HG03159 (cell line): Measurements from ENCODE around the gene ACAP1.

Source experiments
- ATAC-seq: cut with Tn5 transposase; IDR thresholded peaks from one replicate; pipeline ENCODE4 v1.9.1; 2021; ENCODE audit warnings: mild to moderate bottlenecking, moderate library complexity; ENCODE audit not compliant: unreplicated experiment

Gene ACAP1

DNA sequence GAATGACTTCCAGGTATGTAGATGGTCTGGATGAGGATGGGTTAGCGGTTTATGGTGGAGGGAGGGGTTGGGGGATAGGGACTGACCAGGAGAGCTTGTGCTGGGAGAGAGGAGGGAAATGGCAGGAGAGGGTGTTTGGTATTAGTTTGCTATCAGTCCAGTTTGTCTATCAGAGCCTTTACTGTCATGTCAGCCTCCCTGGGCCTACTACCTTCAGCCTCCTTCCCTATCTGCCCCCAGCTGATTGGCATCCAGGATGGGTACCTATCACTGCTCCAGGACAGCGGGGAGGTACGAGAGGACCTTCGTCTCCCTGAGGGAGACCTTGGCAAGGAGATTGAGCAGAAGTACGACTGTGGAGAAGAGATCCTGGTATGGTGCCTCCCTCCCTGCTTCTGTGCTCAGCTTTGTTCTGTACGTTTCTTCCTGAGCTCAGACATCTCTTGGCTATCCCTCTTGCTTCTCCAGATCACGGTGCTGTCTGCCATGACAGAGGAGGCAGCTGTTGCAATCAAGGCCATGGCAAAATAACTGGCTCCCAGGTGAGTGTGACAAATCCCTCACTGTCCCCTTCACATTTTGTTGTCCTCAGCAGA, 25.1 kb upstream of the ACAP1 start:
- ATAC-seq, result no peak

DNA sequence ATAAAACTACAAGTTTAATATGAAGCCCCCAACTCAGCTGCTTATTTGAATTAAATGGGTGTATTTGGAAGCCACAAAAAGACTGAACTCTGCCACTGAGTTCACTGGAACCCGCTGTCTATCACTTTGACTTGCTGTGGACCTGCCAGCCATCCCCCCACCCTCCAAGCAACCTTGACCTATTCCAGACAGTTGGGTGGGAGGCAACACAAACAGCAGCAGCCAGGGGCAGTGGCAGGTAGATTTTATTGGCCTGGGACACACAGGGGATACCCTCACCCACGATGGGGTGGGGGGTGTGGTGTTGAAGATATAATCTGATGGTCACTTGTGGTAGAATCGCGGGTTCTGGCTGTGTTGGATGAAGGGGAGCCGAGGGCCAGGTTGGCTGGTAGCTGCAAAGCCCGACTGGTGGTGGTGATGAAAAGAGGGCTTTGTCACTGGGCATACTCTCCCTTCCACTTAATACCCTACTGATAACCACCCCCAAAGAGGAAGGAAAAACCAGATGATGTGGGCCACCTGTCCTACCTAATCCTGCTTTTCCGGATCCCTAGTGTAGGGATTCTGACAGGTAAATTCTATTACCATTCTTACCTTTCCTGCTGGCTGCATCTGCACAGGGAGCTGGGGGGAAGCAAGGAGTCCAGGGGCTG, 23.8 kb upstream of the ACAP1 start:
- ATAC-seq, result no peak

DNA sequence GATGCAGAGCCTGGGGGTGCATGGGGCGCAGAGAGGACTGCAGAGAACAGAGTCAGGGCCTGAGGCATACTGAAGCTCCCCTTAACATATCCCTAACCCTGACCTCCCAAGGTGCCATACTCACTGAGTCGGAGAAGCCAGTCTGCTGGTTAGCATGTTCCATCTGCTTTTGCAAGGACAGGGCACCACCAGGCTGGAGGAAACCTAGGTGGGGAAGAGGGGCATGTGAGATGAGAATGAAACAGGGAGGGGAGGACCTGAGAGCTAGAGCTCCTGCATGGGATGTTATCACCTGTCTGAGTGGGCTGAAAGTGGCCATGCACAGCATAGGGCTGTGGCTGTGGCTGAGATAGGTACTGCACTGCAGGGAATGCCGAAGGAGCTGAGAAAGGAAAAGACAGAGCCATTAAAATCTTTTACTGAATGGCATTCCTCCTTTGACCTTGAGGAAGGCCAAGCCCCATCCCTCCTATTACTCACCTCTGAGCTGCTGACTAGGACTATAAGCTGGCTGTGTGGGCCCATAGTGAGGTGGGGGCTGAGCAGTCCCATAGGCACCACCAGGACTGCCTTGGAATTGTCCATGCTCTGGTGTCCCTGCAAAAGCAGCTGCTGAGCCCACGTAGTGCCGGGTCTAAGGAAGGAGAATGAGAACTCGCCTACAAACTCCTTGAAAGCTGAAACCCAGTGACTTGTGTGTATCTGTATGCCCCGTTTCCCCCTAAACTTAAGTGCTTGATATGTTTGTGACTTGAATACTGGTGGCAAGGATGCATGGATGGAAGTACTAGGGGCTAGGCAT, 23.0 kb upstream of the ACAP1 start:
- no peak for ATAC-seq

DNA sequence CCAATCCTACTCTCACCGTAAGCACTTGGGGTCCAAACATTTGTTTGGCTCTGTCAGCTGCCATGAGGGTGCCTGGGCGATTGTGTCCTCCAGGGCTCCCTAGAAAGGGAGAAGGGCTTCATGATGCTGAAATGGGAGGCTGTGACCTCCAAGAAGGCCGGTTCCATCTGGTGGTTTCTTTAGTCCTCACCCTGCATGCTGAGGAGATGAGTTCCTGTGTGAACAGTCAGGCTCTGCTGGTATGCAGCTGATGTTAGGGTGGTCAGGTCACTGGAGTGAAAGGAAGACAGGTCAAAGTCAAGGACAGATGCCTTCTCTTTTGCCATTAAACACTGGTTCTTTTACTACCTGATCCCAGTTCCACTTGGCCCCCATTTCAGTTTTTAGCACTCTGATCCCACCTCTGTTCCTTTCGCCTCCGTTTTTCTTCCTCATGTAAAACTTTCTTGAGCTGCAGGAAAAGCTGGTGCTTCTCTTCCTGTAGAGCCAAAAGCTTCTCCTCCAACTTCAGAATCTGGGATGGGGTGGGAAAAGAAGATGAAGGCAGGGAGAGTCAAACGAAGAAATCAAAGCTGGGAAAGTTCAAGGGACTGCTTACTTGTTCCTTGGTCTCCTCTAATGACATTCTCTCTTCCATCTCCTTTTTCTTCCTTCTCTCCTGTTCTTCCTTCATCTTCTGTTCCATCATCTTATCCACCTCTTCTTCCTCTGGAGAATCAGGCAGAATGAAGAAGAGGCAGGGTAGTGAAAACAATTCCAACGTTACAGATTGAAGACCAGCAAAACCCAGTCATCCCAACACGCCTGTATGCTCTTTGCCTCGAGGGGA, 22.2 kb upstream of the ACAP1 start:
- ATAC-seq, result no peak

DNA sequence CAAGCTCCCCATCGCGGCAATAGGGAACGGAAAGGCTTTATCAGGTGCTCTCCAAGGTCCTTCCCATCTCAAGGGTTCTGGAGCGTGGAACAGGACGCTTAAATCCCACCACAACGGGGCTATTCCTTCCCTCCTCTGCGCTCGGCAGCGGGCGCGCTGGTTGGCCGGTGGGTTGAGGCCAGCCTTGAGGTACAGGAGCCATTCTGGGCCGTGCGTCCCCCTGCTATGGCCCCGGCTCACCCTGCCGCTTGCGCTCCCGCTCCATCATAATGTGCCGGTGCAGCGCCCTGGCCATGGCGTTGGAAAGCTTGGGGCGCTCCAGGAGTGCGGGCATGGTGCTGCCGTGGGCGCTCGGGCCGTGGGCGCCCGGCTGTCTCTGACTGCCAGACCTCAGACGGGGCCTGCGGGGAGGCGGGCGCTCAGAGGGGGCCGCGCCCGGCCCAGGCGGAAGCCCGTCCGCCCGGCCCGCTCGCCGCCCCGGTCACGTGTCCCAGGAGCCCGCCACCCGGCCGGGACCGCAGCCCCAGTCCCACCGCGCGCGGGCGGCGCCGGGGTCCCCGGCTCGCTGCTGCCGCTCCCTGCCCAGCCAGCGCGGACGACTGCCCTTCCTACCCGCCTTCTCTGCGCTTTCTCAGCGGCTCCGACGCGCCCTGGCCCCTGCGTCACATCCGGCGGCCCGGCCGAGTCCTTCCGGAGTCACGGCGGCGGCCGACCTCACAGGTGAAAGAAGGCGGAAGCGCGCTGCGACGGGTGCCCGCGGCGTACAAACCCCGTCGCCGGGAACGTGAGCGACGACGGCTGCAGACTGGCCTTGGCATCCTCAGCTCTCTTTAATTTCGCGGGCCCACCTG, 21.4 kb upstream of the ACAP1 start, which contains the start of gene GPS2:
GPS2 (minus strand) TSS at position 642 of the 851 bp plus-strand sequence; CDS start at position 334, 308 bp downstream.
- peak; percentile 58 for ATAC-seq

DNA sequence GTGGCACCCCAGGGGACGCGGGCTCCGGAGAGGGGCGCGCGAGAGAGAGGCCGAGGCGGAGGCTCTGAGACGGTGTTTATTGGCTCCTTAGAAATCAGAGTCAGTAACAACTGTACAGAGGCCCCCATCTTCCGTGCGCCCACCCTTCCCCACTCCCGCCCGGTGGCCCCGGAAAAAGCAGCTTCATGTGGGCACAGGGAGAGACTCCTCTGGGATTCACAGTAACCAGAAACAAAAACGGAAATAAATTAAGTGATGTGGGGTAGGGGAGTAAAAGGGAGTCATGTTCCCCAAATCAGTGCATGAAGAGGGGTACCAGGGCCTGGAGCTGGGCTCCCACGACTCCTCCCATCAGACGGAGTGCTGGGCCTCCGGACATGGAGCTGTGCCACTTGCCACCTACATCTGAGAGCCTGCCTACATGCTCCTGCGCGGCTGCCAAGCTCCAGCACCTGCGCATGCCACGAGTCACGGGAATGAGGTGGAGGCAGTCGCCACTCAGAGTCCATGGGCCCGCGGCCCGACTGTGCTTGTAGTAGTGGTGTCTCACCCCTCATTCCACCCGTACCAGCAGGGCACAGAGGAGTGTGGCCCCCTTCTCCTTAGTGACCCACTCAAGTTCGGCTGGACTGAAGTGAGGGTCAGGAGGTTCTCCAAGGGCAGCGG, 20.6 kb upstream of the ACAP1 start:
- no peak for ATAC-seq

DNA sequence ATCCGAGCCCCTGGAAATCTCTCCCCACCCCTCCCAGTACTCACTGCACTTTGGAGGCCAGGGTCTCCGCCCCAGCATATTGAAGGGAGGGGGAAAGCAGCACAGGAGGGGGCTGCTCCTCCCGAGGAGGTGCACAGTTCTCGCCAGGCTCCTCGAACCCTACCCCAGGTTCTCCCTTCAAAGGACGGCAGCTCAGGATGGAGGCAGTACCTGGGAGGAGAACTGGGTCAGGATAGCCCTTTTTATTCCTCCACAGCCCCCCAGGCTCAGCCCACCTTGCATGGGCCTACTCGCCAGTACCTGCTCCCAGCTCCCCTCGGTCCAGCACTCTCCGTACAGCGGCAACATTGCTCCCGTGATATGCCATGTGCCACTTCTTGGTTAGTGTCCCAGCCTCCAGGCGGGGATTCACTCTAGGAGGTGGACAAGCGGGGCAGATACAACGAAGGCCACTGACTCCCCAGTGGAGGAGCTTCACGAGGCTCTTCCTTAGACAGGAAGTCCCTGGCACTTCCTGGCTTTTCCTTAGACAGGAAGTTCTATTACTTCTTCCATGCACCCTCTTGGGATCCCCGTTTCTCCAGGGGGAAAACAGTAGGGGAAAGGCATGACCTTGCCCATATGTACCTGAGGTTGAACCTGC, 19.0 kb upstream of the ACAP1 start:
- no peak for ATAC-seq

DNA sequence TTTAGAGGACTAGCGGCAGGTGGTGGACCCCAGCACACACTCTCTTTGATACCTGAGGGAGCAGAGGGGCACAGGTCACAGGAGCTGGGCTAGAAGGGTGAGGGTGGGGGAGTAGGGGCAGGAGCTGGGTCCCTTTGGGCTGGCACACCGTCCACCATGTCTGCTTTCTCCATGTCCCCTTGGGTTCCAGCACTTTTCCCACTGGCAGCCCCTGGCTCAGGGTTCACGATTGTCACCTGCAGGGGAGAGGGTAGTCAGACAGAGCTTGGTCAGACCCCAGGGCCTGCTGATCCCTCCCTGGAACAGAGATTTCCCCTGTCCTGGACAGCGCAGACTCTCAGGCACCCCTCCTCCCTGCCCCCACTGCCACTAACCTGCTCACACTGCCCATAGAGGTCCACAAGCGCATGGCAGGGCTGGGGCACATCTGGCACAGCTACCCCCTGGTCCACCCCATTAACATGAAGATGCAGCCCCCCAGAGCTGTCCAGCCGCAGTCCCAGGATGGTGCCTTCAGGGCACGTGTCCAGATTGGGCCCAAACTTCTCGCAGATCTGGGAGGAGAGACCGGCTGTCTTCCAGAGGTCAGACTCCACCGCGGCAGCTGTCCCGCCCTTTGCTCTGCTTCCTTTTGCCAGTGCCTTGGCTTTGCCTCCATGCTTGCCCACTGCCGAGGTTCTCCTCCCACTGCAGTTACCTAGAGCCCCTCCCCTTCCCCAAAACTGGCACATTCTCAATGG, 18.0 kb upstream of the ACAP1 start:
- no peak for ATAC-seq

DNA sequence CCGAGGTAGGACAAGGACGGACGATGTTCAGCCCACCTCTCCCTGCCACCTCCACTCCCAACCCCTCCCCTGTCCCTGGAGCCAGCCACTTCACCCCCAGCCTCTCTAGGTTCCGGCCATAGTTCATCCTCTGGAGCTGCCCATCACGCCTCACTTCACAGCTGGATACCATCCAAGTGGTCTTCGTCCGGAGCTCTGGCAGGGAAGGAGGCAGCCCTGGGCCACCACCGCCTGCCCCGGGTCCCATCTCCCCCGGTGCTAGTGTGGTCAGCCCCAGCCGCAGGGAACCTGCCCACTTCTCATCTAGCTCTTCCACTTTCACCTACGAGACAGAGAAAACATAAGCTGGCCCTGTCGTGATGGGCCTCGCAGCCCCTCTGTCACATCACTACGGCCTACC, 14.9 kb upstream of the ACAP1 start:
- no peak for ATAC-seq

DNA sequence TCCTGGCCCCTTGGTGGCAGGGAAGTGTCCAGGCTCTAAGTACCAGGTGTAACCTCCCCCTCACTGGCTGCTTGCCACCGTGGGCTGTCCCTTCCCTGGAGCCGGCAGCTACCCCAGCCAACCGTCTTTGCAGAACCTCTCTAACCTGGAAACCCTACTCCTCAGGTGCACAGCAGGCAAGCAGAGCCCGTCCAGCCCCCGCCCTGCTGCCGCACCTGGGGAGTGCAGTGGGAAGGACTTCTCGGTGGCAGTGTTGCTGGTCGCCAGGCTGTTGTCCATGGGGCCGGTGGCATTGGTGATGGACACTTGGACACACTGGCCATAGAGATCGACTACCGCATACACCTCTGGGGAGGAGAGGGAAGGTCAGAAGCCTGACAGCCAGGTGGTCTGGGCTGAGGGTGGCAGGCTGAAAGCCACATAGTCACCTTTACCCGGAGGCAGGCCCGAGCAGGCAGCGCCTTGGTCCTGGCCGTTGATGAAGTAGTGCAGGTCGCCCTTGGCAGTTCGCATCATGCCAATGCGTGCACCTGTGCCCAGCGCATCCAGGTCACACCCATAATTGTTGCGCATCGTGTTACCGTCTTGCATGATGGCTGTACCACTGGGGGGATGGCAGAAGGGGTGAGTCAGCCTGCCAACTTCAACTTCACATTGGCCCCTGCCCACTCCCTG, 13.7 kb upstream of the ACAP1 start:
- no peak for ATAC-seq

DNA sequence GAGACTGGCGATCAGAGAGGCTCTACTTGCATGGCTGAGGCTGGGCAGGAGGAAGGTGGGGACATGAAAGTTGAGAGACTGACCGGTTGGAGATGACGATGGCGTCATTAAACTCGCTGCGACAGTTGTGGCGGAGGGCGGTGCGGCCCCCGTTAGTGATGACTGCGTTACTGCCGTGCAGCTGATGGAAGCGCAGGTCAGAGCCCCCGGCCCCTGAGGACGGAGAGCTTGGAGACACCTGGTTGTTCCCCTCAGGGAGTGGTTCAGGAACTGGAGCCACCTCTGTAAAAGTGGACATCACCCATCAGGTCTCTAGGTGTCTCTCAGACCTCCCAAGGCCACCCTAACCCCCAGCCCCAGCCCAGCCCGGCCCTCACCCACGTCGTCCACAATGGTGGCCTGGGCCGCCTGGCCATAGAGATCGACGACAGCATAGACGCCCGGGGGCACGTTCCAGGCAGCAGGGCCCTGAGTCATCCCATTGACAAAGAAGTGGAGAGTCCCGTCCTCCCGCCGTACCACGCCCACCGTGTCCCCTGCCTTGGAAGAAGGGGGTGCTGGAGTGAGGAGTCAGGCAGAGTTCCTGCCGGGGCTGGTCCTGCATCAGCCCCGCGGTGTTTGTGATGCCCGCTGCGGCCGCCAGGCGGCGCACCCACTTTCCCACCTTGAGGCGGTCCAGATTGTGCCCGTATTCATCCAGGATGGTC, 12.4 kb upstream of the ACAP1 start:
- no peak for ATAC-seq

DNA sequence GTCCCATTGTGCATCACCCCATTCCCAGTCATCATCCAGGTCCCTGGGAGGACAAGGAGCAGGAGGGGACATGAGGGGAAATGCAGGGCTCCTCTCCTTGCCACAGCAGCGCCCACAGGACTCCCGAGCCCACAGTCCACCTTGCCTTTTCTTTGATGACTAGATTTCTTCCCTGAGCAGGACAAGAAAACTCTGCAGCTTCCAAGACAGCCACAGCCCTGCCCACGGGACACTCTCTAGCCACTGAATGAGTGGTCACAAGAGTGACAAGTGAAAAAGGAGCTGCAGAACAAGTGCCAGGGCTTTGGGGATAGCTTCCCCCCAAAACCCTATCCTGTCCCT, 11.9 kb upstream of the ACAP1 start:
- ATAC-seq, result no peak

DNA sequence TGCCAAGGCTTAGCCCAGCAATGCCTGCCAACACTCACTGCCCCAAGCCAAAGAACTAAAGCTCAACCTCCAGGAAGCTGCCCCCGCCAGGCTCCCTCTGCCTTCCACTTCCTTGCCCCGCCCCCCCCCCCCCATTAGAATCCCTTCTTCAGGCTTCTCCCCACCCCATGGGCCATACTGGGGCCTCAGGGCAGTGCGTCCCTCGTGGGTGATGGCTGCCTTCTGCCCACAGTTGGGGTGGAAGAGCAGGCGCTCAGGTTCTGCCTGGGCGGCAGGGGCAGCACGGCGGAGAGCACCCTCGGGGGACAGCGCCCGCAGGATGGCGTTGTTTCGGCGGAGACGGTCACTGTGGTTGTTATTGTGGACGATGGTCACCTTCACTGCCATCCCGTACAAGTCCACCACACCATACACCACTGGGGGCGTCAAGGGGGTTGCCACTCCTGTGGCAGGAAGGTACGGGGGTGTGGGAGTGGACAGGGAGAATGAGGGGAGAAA, 11.2 kb upstream of the ACAP1 start:
- ATAC-seq, result no peak

DNA sequence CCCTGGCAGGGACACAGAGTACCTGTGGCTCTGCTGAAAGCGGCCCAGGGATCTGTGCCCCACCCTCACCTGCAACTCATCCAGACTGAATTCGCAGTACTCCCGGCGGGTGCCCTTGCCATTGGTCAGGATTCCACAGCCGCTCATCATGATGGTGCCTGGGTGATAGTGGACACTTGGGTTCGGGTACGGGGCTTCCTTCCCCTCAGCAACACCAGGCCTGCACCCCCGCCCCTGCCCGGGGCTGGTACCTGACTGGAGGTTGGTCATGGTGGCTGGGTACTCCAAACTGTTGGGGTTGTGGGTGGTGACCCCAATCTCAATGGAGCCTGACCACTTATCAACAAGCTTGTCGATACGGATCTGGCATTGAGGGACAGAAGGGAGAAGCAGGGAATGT, 10.1 kb upstream of the ACAP1 start:
- no peak for ATAC-seq

DNA sequence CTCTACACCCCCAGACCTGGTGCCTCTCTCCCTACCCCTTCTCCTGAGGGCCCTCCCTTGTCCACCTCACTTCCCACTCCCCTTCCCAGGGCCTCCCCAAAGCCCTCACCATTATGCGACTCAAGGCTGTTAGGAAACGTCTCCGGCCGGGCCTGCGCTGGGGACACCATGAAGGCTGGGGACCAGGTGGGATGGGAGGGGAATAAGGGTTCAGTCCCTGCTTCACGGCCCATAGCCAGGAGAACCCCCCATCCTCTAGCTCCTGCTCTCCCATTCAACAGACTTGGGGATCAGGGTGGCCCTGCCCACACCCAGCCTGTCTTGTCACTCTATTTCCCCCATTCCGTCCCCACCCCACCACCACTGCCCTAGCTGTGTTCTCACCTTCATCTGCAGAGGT, 9.3 kb upstream of the ACAP1 start:
- no peak for ATAC-seq

DNA sequence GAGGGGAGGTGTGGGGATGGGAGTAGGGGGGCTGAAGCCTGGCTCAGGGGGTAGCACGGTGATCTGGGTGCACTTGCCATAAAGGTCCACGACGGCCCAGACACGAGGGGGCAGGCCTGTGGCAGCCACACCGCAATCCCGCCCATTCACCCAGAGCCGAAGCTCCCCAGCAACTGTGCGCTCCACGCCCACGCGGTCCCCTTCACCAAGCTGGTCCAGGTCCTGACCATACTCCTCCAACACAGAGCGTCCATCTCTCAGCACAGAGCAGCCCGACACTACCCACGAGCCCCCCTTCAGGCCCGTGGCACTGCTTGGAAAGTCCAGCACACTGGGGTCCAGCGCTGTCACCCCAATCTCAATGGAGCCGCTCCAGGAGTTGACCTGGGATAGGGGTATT, 8.8 kb upstream of the ACAP1 start:
- no peak for ATAC-seq

DNA sequence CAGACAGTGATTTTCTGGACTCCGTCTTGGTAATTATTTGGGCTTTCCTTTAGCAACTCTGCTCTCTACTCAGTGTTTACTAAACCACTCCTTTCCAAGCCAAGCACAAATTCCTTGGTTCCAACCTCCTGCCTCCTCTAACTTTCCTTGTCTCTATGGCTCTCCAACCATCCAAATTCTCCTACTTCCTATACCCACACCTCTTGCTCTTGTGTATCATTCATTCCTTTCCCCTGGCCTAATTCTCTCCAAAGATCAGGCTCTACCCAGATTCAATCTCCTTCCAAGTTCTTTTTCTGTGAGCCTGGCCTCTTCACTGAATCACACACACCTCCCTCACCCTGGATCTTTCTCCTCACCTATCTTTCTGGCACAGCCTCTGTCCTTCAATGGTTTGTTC, 8.3 kb upstream of the ACAP1 start:
- no peak for ATAC-seq
